OCI-LY7 (cell line): ENCODE data around the gene DLG5.

Experiments used
- CTCF ChIP-seq: fragments of 200-600 bp; sonication (generic); conservative IDR thresholded peaks from 2 replicates; pipeline ENCODE4 v1.5.1; 2014; ENCODE audit warnings: mild to moderate bottlenecking, antibody characterized with exemption, low read length, moderate library complexity, mixed read lengths
- EZH2phosphoT487 ChIP-seq: fragments of 200-600 bp; sonication (generic); IDR thresholded peaks from 2 replicates; pipeline ENCODE4 v1.6.1; 2018; ENCODE audit warnings: low read depth, borderline replicate concordance, mild to moderate bottlenecking, mixed run types, antibody characterized with exemption, low read length, moderate library complexity, mixed read lengths

- no peak for TF ChIP-seq CTCF
- TF ChIP-seq EZH2phosphoT487, result no peak
Measured at GRCh38 chr10:77849039-77849664, 77.4 kb downstream of the DLG5 start.
